LNCaP clone FGC (cell line): ENCODE results near the gene SPATA21.

Experiments
- DNase-seq: peaks from one replicate; pipeline ENCODE4 v3.0.0-alpha.2; 2011; ENCODE audit warnings: low read depth
- H3K4me3 ChIP-seq: 2 replicates; pipeline ENCODE4 v1.5.1; 2011; ENCODE audit warnings: mild to moderate bottlenecking, low read depth, low read length, control low read depth
- CTCF ChIP-seq: IDR thresholded peaks from 2 replicates; pipeline ENCODE4 v1.5.1; 2012; ENCODE audit warnings: mild to moderate bottlenecking; ENCODE audit not compliant: control insufficient read depth, insufficient read depth; ENCODE audit errors: extremely low read depth

The SPATA21 gene

GRCh38 chr1:16430606-16431005 is 6.6 kb downstream of the SPATA21 start:
- no peak overlapping the region for H3K4me3 ChIP-seq
- no peak for DNase-seq
- TF ChIP-seq CTCF = no peak

GRCh38 chr1:16425125-16426025 is 11.8 kb downstream of the SPATA21 start:
- TF ChIP-seq CTCF = no peak
- no peak for DNase-seq
- no peak overlapping the region for H3K4me3 ChIP-seq

- no peak overlapping the region for H3K4me3 ChIP-seq
- no peak for TF ChIP-seq CTCF
These were observed 15.2 kb downstream of the SPATA21 start for GRCh38 chr1:16422041-16422440.

GRCh38 chr1:16421201-16421600 is 16.0 kb downstream of the SPATA21 start:
- DNase-seq = no peak
- no peak overlapping the region for H3K4me3 ChIP-seq
- no peak for TF ChIP-seq CTCF

More at GRCh38 chr1:16422041-16422440, 15.2 kb downstream of the SPATA21 start:
- DNase-seq = no peak

GRCh38 chr1:16420424-16421118 is 16.7 kb downstream of the SPATA21 start:
- H3K4me3 ChIP-seq = no peak overlapping the region
- no peak for DNase-seq
- no peak for TF ChIP-seq CTCF

- TF ChIP-seq CTCF = no peak
- H3K4me3 ChIP-seq = no peak overlapping the region
- DNase-seq = no peak
These were observed 18.3 kb downstream of the SPATA21 start for GRCh38 chr1:16418823-16419425.
